HG02759 (cell line): ENCODE measurements around the gene KRTAP15-1.

ENCODE experiments used
- ATAC-seq: cut with Tn5 transposase; IDR thresholded peaks from one replicate; pipeline ENCODE4 v1.9.1; 2021; ENCODE audit warnings: mild to moderate bottlenecking, moderate library complexity; ENCODE audit not compliant: unreplicated experiment

The KRTAP15-1 gene

GRCh38 chr21:30439975-30440374, at the start of gene KRTAP15-1:
Gene KRTAP15-1, plus strand, starts transcription at chr21:30440275. Its CDS starts 53 bp downstream, at chr21:30440328.
- no peak for ATAC-seq

- no peak for ATAC-seq
These were observed 48.5 kb upstream of the KRTAP15-1 start for GRCh38 chr21:30391492-30392025.

- no peak for ATAC-seq
These were observed 44.3 kb upstream of the KRTAP15-1 start, which contains the start of gene KRTAP13-1 for GRCh38 chr21:30395731-30396130. Gene KRTAP13-1, plus strand, starts transcription at chr21:30396031. Its CDS starts 56 bp downstream, at chr21:30396087.

- ATAC-seq = no peak
These were observed 31.1 kb upstream of the KRTAP15-1 start for GRCh38 chr21:30408782-30409494.

GRCh38 chr21:30415993-30416392, 24.1 kb upstream of the KRTAP15-1 start:
- ATAC-seq = no peak

- ATAC-seq = no peak
These were observed 14.2 kb upstream of the KRTAP15-1 start, which contains the start of gene KRTAP13-3 for GRCh38 chr21:30425826-30426225. Gene KRTAP13-3, minus strand, starts transcription at chr21:30425926. Its CDS starts 14 bp downstream, at chr21:30425912.

- ATAC-seq = no peak
These were observed 13.3 kb upstream of the KRTAP15-1 start for GRCh38 chr21:30426731-30427130.

- ATAC-seq = no peak
These were observed 9.9 kb upstream of the KRTAP15-1 start, which contains the start of gene KRTAP13-4 for GRCh38 chr21:30430170-30430655. Gene KRTAP13-4, plus strand, starts transcription at chr21:30430220. Its CDS starts 56 bp downstream, at chr21:30430276.

- ATAC-seq = peak; percentile 83
These were observed 5.9 kb upstream of the KRTAP15-1 start for GRCh38 chr21:30434033-30434631.

GRCh38 chr21:30437010-30437565, 3.0 kb upstream of the KRTAP15-1 start:
- ATAC-seq = no peak

GRCh38 chr21:30443226-30443625, 3.2 kb downstream of the KRTAP15-1 start:
- ATAC-seq = no peak

GRCh38 chr21:30444204-30444603, 4.1 kb downstream of the KRTAP15-1 start:
- ATAC-seq = no peak

GRCh38 chr21:30447056-30447455, 7.0 kb downstream of the KRTAP15-1 start:
- ATAC-seq = no peak

- no peak for ATAC-seq
These were observed 8.4 kb downstream of the KRTAP15-1 start for GRCh38 chr21:30448514-30448913.

- ATAC-seq = no peak
These were observed 23.6 kb downstream of the KRTAP15-1 start for GRCh38 chr21:30463713-30464112.

- no peak for ATAC-seq
These were observed 29.0 kb downstream of the KRTAP15-1 start for GRCh38 chr21:30468900-30469714.

GRCh38 chr21:30478004-30478403, 37.9 kb downstream of the KRTAP15-1 start:
- ATAC-seq = no peak

- ATAC-seq = no peak
These were observed 39.2 kb downstream of the KRTAP15-1 start for GRCh38 chr21:30479259-30479658.

- no peak for ATAC-seq
These were observed 40.1 kb downstream of the KRTAP15-1 start, which contains the start of gene KRTAP19-1 for GRCh38 chr21:30480145-30480544. Gene KRTAP19-1, minus strand, starts transcription at chr21:30480367. Its CDS starts 50 bp downstream, at chr21:30480317.

GRCh38 chr21:30482130-30482529, 42.1 kb downstream of the KRTAP15-1 start:
- ATAC-seq = no peak
